GM18909 (cell line): ENCODE results near the gene FCN3.
A peak's percentile ranks its signal among the peaks of the same experiment; 100 is the strongest.

ENCODE experiments used
- ATAC-seq: cut with Tn5 transposase; IDR thresholded peaks from one replicate; pipeline ENCODE4 v1.9.1; 2021; ENCODE audit warnings: mild to moderate bottlenecking; ENCODE audit not compliant: unreplicated experiment, poor library complexity

Gene FCN3

GRCh38 chr1:27345272-27345671 lies 29.4 kb downstream of the FCN3 start:
- ATAC-seq: no peak

DNA sequence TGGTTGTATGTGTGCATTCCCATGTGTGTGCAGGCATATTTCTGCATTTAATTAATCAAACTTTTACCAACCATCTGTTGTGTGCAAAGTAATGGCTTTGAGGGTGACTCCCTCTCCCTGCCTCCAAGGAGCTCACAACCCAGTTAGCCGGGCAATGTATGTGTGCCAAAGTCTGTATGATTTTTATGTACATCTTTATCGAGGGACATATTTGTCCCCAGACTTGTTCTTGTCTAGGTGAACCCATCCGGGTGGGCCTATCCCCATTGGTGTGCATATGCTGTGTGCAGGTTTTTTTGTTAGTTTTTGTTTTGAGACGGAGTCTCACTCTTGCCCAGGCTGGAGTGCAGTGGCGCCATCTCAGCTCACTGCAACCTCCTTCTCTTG lies 31.0 kb downstream of the FCN3 start:
- ATAC-seq: no peak

DNA sequence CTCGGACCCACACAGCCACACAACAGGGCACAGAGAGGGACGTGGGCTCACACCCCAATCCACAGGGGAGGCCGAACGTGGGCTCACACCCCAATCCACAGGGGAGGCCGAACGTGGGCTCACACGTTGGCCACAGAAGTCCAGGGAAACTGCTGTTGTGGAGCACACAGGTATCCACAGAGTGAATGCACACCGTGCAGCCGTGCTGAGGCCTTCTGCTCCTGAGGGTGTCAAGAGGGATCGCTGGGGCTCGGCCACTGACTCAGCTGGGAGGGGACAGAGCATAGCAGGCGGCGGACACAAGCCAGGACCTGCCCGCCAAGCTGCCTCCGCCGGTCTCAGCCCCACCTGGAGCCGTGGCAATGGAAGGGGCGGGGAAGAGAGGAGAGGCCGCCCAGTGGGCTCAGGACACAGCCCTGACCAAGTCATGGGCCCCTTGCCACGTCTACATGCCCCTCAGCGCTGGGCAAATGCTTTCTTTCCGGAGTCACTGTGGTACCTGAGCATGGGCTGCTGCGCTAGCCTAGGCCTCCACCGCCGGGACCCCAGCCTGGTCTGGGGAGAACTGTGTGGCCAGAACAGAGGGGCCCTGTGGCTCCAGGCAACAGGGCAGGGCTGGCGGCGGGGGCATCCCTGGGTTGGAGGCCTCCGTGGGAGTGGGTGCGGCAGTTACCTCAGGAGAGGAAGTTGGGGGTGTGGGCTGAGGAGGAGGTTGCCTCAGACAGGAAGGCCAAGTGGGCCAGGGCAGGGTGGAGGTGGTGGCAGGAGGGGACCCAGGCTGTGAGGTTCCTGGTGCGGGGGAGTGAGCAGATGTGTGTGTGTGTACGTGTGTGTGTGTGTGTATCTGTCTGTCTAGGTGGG lies 31.6 kb downstream of the FCN3 start:
- peak; percentile 39 for ATAC-seq

GRCh38 chr1:27342391-27342777 lies 32.2 kb downstream of the FCN3 start:
- no peak for ATAC-seq

DNA sequence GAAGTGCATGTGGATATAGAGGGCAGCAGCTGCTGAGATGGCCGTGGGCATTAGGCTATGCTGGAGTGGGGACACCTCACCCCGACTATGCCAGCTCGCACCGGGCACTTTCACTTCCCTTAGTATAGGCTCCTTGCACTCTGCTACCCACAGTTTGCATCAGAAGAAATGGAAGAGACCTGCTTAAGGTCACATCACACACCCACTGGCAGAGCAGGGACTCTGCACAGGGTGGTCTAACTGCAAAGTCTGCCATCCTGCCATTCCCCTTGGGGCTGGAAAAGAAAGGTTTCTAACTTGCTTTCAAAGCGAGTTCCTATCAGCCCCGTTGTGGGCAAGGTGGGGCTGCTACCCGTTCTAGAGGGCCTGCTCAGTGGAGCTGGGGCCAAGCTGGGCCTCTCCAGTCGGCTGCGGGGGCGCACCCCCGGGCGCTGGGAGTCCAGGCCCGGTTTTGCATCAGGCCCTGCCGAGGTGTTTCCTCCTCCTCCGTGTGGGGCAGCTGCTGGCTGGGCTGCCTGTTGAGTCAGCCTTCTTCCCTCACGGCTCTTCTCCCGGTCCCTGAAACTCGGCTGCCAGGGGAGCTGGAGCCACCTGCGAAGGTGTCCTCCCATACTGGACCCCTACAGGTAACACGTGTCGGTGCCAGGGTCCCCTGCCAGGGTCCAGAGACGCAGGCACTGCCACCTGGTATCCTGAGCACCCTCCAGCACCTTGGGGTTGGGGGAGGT lies 32.9 kb downstream of the FCN3 start, which contains the start of gene SYTL1:
SYTL1 (plus strand) TSS at position 498 of the 728 bp plus-strand sequence. CDS start 3,313 bp downstream, outside the sequence.
- peak; percentile 49 for ATAC-seq

- no peak for ATAC-seq
These were observed 35.4 kb downstream of the FCN3 start for GRCh38 chr1:27339213-27339612.

DNA sequence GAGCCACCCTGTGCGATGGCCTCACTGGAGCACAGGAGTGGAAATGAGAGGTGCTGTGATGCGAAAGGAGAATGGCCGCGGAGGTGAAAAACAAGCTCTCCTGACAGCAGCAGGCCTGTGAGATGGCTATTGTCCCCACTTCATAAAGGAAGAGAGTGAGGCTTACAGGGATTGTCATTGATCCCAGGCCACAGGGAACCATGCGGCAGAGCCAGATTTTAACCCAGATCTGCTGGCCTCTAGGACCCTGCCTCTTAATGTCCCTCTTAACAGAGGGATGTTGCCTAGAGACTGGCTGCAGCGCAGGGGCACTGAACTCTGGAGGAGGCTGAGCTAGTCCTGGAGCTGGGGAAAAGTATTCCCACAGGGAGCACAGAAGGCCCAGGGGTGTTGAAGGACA lies 35.9 kb downstream of the FCN3 start:
- no peak for ATAC-seq

DNA sequence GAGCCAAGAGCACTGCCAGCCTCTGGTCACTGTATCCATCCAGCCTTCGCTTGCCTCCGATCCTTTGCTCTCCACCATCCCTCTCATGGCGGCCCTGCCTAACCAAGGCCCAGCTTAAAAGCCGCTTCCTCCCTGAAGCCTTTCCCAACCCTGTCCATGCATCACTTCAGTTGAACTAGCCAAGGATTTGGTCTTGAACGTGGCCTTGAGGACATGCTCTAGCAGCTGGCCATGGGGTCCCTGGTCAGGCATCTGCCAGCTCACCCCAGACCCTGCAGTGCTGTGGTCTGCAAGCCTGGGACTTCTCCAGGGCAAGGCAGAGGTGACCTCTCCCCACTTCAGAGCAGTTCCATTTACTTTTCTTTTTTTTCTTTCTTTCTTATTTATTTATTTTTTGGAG lies 37.9 kb downstream of the FCN3 start:
- ATAC-seq: no peak

- no peak for ATAC-seq
These were observed 38.9 kb downstream of the FCN3 start for GRCh38 chr1:27335506-27336422.

DNA sequence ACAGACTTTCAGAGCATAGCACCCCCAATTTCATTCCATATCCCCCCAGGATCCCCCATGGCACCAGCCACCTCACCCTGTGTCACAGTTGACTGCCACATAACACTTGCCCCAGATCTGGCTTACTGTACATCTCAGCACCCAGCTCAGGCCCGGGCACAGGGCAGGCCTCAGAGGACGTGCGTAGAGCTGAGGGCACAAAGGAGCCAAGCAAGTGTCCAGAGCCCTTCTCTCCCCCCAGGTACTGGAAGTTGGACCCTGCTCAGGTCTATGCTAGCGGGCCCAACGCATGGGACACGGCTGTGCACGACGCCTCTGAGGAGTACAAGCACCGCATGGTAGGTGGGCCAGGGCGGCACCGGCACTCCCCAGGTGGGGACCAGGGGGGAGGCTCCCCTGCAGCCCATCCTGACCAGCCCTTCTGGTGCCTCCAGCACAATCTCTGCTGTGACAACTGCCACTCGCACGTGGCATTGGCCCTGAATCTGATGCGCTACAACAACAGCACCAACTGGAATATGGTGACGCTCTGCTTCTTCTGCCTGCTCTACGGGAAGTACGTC lies 40.8 kb downstream of the FCN3 start:
- ATAC-seq: no peak

GRCh38 chr1:27332536-27333281 lies 41.9 kb downstream of the FCN3 start:
- ATAC-seq: no peak

DNA sequence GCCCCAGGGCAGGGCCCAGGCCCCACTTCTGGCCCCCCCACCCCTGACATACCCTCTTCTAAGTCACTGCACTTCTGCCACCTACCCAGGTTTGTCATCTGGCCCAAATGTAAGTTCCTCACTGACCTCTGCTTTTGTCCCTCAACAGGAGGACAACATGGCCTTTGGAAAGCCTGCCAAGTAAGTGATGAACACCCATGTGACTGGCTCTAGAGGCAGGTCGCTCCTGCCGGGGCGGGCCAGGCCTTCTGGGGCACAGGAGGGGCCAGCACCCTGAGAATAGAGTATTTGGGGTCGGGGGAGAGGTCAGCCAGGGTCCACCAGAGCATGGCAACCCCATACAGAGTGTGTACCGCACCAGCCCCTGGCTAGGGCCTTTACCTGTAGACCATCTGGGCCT lies 42.7 kb downstream of the FCN3 start:
- no peak for ATAC-seq

DNA sequence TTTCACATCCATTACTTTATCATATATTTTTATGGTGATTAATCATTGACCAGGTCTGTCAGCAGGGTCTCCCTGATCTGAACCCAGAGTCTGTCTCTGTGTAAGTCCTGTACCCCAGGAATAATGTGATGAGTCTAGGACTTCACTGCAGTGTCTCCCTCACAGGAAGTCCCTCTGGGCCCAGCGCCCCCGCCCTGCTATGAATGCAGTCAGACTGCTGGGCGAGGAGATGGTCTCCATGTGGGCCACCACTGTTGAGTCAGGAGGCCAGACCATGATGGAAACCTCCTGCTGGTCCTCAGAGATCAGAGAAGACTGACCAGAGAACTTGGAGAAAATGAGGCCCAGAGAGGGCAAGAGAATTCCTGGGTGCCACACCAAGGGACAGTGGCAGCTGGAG lies 43.2 kb downstream of the FCN3 start:
- ATAC-seq: no peak

- ATAC-seq: no peak
These were observed 43.8 kb downstream of the FCN3 start for GRCh38 chr1:27330786-27331185.

DNA sequence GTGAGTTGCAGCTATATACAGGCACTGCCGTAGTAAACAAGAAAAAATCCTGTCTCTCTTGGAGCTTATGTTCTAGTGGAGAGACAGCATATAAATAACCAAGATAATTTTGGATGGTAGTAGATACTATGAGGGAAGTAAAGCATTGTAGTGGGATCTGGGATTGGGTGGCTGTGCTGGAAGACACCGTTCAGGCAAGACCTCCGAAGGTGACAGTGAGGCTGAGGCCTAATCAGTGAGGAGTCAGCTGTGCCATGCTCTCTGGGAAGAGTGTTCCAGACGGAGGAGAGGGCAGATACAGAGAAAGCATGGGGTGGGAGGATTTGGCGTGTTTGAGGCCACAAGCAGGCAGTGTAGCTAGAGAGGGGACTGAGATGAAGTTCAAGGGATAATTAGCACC lies 46.7 kb downstream of the FCN3 start:
- ATAC-seq: no peak

DNA sequence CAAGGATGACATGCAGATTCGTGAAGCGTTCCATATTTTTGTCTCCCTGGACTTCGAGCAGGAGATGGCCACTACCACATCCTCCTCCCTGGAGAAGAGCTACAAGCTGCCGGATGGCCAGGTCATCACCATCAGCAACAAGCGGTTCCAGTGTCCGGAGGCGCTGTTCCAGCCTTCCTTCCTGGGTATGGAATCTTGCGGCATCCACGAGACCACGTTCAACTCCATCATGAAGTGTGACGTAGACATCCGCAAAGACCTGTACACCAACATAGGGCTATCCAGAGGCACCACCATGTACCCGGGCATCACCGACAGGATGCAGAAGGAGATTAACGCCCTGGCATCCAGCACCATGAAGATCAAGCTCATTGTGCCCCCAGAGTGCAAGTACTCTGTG lies 49.3 kb downstream of the FCN3 start:
- no peak for ATAC-seq

DNA sequence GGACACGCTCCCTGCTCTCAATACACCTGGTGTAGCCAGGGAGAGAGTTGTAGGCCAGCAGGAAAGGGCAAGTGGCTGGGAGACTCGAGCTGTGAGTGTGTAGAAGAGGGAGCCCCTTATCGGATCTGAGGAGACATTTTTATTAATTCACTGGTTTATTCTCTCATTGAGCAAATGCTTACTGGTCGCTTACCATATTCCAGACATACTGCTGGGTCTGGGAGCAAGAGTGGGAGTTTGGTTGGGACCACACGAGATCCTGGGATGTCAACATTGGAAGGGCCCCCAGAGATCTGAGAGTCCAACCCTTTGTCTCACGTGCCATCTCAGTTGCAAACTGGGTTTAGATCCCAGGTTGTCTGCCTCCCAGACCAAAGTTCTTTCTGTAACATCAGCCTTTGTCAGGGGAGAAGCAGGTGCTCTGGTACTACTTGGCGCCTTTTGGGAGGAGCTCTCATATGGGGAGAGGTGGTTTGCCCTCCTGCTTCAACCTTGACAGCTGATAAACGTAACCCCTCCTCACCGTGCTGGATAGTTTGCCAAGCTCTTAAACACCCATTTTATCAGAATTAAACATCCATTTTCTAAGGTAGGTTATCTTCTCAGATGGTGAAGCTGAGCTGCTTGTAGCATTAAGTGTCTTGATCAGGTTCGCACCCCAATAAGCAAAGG lies 51.9 kb downstream of the FCN3 start:
- ATAC-seq: no peak

DNA sequence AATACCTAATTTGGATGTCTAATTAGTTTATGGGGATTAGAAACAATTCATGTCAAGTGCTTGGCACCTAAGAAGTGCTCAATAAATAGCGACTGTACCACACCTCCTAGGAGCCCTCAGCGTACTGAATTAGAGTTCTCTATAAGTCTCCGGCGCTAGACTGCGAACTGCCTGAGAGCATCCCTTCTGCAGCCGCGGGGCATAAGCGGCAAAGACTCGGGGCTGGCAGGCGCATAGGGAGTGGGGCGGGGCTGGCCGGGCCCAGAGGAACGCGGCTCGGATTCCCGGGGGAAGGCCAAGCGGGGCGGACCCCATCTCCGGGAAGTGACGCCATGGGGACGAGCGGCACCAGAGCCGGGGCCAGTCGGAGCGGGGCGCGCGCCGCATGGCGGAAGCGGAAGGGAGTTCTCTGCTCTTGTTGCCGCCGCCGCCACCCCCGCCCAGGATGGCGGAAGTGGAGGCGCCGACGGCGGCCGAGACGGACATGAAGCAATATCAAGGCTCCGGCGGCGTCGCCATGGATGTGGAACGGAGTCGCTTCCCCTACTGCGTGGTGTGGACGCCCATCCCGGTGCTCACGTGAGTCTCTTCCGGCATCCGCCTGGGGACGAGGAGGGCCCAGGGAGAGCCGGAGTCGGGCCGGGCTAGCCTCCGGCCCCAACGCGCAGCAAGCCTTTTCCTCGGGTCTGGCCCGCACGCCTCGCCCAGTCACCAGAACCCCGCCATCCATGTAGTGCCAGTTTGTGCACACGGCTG lies 52.6 kb downstream of the FCN3 start, which contains the start of gene TMEM222:
TMEM222 (plus strand) TSS at position 351 of the 756 bp plus-strand sequence; CDS start at position 386, 35 bp downstream.
- ATAC-seq: peak; percentile 94
